ENCODE results near the gene SPRTN.

SPRTN gene

DNA sequence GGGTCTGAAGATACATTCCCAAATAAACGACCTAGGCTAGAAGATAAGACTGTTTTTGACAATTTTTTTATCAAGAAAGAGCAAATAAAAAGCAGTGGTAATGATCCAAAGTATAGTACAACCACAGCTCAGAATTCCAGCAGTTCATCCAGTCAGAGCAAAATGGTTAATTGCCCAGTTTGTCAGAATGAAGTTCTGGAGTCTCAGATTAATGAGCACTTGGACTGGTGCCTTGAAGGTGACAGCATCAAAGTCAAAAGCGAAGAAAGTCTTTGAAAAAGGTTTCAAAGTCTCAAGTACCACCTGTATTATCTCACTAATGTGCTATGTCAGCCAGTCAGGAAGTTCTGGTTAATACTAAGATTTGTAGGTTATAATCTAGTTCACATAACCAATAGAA is 15.0 kb downstream of the SPRTN start:
- TF ChIP-seq SNAI2 (CRISPR knock-in tag; IDR thresholded peaks at IDR 0.05) (no peak), ESRRG (CRISPR knock-in tag; IDR thresholded peaks at IDR 0.05) (no peak), ZNF8 (CRISPR knock-in tag; IDR thresholded peaks at IDR 0.05) (no peak), ZNF565 (CRISPR knock-in tag; conservative IDR thresholded peaks at IDR 0.05; ENCODE audit: low read depth) (no peak), GLIS3 (CRISPR knock-in tag; IDR thresholded peaks at IDR 0.05) (no peak)
- TF ChIP-seq, protein P1, sequence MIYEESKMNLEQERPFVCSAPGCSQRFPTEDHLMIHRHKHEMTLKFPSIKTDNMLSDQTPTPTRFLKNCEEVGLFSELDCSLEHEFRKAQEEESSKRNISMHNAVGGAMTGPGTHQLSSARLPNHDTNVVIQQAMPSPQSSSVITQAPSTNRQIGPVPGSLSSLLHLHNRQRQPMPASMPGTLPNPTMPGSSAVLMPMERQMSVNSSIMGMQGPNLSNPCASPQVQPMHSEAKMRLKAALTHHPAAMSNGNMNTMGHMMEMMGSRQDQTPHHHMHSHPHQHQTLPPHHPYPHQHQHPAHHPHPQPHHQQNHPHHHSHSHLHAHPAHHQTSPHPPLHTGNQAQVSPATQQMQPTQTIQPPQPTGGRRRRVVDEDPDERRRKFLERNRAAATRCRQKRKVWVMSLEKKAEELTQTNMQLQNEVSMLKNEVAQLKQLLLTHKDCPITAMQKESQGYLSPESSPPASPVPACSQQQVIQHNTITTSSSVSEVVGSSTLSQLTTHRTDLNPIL (CRISPR knock-in tag; IDR thresholded peaks at IDR 0.05; ENCODE audit: low read depth) = no peak
- TF ChIP-seq, protein P2, sequence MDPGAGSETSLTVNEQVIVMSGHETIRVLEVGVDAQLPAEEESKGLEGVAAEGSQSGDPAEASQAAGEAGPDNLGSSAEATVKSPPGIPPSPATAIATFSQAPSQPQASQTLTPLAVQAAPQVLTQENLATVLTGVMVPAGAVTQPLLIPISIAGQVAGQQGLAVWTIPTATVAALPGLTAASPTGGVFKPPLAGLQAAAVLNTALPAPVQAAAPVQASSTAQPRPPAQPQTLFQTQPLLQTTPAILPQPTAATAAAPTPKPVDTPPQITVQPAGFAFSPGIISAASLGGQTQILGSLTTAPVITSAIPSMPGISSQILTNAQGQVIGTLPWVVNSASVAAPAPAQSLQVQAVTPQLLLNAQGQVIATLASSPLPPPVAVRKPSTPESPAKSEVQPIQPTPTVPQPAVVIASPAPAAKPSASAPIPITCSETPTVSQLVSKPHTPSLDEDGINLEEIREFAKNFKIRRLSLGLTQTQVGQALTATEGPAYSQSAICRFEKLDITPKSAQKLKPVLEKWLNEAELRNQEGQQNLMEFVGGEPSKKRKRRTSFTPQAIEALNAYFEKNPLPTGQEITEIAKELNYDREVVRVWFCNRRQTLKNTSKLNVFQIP (CRISPR knock-in tag; IDR thresholded peaks at IDR 0.05; ENCODE audit: borderline replicate concordance, low read depth) = no peak
- TF ChIP-seq, protein P3, sequence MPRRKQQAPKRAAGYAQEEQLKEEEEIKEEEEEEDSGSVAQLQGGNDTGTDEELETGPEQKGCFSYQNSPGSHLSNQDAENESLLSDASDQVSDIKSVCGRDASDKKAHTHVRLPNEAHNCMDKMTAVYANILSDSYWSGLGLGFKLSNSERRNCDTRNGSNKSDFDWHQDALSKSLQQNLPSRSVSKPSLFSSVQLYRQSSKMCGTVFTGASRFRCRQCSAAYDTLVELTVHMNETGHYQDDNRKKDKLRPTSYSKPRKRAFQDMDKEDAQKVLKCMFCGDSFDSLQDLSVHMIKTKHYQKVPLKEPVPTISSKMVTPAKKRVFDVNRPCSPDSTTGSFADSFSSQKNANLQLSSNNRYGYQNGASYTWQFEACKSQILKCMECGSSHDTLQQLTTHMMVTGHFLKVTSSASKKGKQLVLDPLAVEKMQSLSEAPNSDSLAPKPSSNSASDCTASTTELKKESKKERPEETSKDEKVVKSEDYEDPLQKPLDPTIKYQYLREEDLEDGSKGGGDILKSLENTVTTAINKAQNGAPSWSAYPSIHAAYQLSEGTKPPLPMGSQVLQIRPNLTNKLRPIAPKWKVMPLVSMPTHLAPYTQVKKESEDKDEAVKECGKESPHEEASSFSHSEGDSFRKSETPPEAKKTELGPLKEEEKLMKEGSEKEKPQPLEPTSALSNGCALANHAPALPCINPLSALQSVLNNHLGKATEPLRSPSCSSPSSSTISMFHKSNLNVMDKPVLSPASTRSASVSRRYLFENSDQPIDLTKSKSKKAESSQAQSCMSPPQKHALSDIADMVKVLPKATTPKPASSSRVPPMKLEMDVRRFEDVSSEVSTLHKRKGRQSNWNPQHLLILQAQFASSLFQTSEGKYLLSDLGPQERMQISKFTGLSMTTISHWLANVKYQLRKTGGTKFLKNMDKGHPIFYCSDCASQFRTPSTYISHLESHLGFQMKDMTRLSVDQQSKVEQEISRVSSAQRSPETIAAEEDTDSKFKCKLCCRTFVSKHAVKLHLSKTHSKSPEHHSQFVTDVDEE (CRISPR knock-in tag; IDR thresholded peaks at IDR 0.05) = no peak
- ATAC-seq = no peak

DNA sequence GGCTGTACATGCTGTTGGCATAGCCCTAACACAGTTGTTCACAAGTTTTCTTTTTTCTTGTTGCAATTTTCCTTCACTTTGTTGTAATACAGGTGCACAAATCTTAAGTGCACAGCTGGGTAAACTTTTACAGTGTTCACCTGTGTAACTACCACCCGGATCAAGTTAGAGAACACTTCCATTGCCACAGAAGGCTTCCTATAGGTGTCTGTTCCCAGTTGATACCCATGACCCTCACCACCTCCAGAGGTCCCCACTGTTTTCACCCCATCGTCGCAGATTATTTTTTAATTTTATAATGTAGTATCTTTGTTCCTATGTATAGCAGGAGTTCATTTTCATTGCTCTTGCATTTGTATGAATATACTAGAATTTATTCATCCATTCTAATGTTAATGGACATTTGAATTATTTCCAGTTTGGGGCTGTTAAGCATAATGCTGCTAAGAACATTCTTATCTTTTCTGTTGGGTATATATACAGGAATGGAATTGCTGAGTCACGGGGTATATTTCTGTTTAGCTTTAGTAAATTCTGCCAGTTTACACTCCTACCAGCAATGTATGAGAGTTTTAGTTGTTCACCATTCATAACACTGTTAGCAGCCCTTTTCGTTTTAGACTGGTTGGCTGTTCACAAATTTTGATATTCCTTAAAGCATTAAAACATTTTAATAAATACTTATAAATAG is 16.4 kb downstream of the SPRTN start:
- TF ChIP-seq RARB (CRISPR knock-in tag; IDR thresholded peaks at IDR 0.05) = no peak
- TF ChIP-seq OSR1 (CRISPR knock-in tag; IDR thresholded peaks at IDR 0.05) = no peak
- TF ChIP-seq TOX (CRISPR knock-in tag; IDR thresholded peaks at IDR 0.05; ENCODE audit: borderline replicate concordance) = no peak
- TF ChIP-seq, protein P4, sequence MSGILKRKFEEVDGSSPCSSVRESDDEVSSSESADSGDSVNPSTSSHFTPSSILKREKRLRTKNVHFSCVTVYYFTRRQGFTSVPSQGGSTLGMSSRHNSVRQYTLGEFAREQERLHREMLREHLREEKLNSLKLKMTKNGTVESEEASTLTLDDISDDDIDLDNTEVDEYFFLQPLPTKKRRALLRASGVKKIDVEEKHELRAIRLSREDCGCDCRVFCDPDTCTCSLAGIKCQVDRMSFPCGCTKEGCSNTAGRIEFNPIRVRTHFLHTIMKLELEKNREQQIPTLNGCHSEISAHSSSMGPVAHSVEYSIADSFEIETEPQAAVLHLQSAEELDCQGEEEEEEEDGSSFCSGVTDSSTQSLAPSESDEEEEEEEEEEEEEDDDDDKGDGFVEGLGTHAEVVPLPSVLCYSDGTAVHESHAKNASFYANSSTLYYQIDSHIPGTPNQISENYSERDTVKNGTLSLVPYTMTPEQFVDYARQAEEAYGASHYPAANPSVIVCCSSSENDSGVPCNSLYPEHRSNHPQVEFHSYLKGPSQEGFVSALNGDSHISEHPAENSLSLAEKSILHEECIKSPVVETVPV (CRISPR knock-in tag; IDR thresholded peaks at IDR 0.05) = no peak
- TF ChIP-seq, protein P5, sequence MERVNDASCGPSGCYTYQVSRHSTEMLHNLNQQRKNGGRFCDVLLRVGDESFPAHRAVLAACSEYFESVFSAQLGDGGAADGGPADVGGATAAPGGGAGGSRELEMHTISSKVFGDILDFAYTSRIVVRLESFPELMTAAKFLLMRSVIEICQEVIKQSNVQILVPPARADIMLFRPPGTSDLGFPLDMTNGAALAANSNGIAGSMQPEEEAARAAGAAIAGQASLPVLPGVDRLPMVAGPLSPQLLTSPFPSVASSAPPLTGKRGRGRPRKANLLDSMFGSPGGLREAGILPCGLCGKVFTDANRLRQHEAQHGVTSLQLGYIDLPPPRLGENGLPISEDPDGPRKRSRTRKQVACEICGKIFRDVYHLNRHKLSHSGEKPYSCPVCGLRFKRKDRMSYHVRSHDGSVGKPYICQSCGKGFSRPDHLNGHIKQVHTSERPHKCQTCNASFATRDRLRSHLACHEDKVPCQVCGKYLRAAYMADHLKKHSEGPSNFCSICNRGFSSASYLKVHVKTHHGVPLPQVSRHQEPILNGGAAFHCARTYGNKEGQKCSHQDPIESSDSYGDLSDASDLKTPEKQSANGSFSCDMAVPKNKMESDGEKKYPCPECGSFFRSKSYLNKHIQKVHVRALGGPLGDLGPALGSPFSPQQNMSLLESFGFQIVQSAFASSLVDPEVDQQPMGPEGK (CRISPR knock-in tag; IDR thresholded peaks at IDR 0.05; ENCODE audit: borderline replicate concordance) = no peak
- no peak for TF ChIP-seq TCF4 (CRISPR knock-in tag; IDR thresholded peaks at IDR 0.05; ENCODE audit: borderline replicate concordance)
- no peak for TF ChIP-seq GLIS3 (CRISPR knock-in tag; IDR thresholded peaks at IDR 0.05)
- no peak for TF ChIP-seq SNAI2 (CRISPR knock-in tag; IDR thresholded peaks at IDR 0.05)
- no peak for TF ChIP-seq ZNF565 (CRISPR knock-in tag; conservative IDR thresholded peaks at IDR 0.05; ENCODE audit: low read depth)
- no peak for TF ChIP-seq ISL1 (CRISPR knock-in tag; IDR thresholded peaks at IDR 0.05)
- TF ChIP-seq ZC3H10 (CRISPR knock-in tag; IDR thresholded peaks at IDR 0.05) = no peak
- no peak for TF ChIP-seq ESRRG (CRISPR knock-in tag; IDR thresholded peaks at IDR 0.05)
- TF ChIP-seq, protein P3 (CRISPR knock-in tag; IDR thresholded peaks at IDR 0.05) = no peak
- no peak for TF ChIP-seq ZNF70 (CRISPR knock-in tag; IDR thresholded peaks at IDR 0.05)
- TF ChIP-seq, protein P1 (CRISPR knock-in tag; IDR thresholded peaks at IDR 0.05; ENCODE audit: low read depth) = no peak
- TF ChIP-seq, protein P2 (CRISPR knock-in tag; IDR thresholded peaks at IDR 0.05; ENCODE audit: borderline replicate concordance, low read depth) = no peak
- TF ChIP-seq ZFP30 (CRISPR knock-in tag; IDR thresholded peaks at IDR 0.05) = no peak

More for the DNA sequence above, 16.4 kb downstream of the SPRTN start:
- no peak for ATAC-seq
